Motor neuron (in vitro differentiated cells): ENCODE measurements around the gene TIMM29. TPM values are rescaled to one million over a fixed set of nuclear protein-coding genes. Genes with fewer than 3 reads are reported as not detected.

Experiments
- ATAC-seq, 8 experiments: fragments of 200-7000 bp; cut with Tn5 transposase; replicated peaks in 6 of 8; 2 replicates each; pipeline ENCODE4 v1.8.0; 2021; ENCODE audit warnings: mild to moderate bottlenecking in 8 of 8, moderate library complexity in 8 of 8
- H3K27ac ChIP-seq, 2 donors: fragments of 250-450 bp; sonication (Bioruptor Pico); 2 replicates each; pipeline ENCODE4 v1.9.0; 2021; ENCODE audit warnings: antibody characterized with exemption in 2 of 2, mild to moderate bottlenecking in 2 of 2, moderate library complexity in 1 of 2
- H3K4me1 ChIP-seq, 2 donors: fragments of 250-450 bp; sonication (Bioruptor Pico); replicated peaks in 1 of 2; 2 replicates each; pipeline ENCODE4 v1.6.1; 2021; ENCODE audit warnings: antibody characterized with exemption in 2 of 2, mild to moderate bottlenecking in 2 of 2, moderate library complexity in 1 of 2
- H3K4me3 ChIP-seq, 5 donors: fragments of 250-450 bp; sonication (Bioruptor Pico); 2 replicates each; pipeline ENCODE4 v1.9.0; 2021; ENCODE audit warnings: antibody characterized with exemption in 5 of 5, mild to moderate bottlenecking in 5 of 5, moderate library complexity in 4 of 5
- WGBS, 10 experiments: fragments of 450-650 bp; shearing (Covaris generic); methylation state at CpG; one replicate each; pipeline ENCODE4 v1.0.0; 2022; 5-methylcytosine and 5-hydroxymethylcytosine counted together
- in situ Hi-C, 9 experiments: fragments of 400-800 bp; cut with MboI; loops; one replicate each; pipeline ENCODE4 v1.15.0; 2021; ENCODE audit warnings: low sequenced_read_pairs in 9 of 9, low pct_unique_long_range_greater_than_20kb in 2 of 9; ENCODE audit not compliant: unreplicated experiment in 9 of 9
- total RNA-seq, 8 experiments: library from RNA; unstranded; fragments of 300-600 nt; gene quantifications; 2 replicates each; pipeline versions ENCODE4 v1.2.3 to v1.2.4, GENCODE V29; 2022

The TIMM29 gene
- total RNA-seq, 8 experiments from 2014 or later = 16.9 to 25.5 (median 21.4) TPM

GRCh38 chr19:10895363-10895762 lies 33.2 kb upstream of the TIMM29 start:
- Histone ChIP-seq H3K27ac (no peak overlapping the region), H3K4me3 (no peak overlapping the region), H3K4me1 (peaks cover 43 to 49% of the 10 kb centered on the region in 2 donors)
- 67 to 100% (median 100%) methylated on average over 1 to 4 of the region's 6 CpGs; no CpG with 5 or more reads in 3 of the 10 experiments for WGBS, 10 experiments
- in situ Hi-C loops = no loop called here
- no peak for ATAC-seq

GRCh38 chr19:10895920-10896319 lies 32.7 kb upstream of the TIMM29 start:
- peaks cover 37 to 46% of the 10 kb centered on the region in 2 donors for H3K4me1 ChIP-seq
- no peak for ATAC-seq
- in situ Hi-C loops = no loop called here
- 64 to 100% (median 92%) methylated on average over 1 to 4 of the region's 12 CpGs; no CpG with 5 or more reads in 5 of the 10 experiments for WGBS, 10 experiments
- peak overlapping the region in 1 of 2 donors; percentile 42 for H3K27ac ChIP-seq
- H3K4me3 ChIP-seq = no peak overlapping the region

GRCh38 chr19:10896851-10897526 lies 31.6 kb upstream of the TIMM29 start:
- Histone ChIP-seq H3K4me1 (peaks cover 27 to 35% of the 10 kb centered on the region in 2 donors), H3K4me3 (no peak overlapping the region), H3K27ac (peak overlapping the region in 1 of 2 donors; percentile 42)
- in situ Hi-C loops = no loop called here
- peak in 4 of 8 experiments; percentile 43 to 85 (median 64) for ATAC-seq
- WGBS, 10 experiments = 50 to 90% (median 79%) methylated on average over 1 to 5 of the region's 7 CpGs; no CpG with 5 or more reads in 4 of the 10 experiments

GRCh38 chr19:10898633-10899032 lies 30.0 kb upstream of the TIMM29 start:
- peak in 5 of 8 experiments; percentile 8 to 28 (median 23) for ATAC-seq
- peaks cover 13 to 19% of the 10 kb centered on the region in 2 donors for H3K4me1 ChIP-seq
- no peak overlapping the region for H3K4me3 ChIP-seq
- H3K27ac ChIP-seq = no peak overlapping the region
- in situ Hi-C loops = no loop called here
- 20 to 100% (median 52%) methylated on average over 1 to 4 of the region's 10 CpGs; no CpG with 5 or more reads in 7 of the 10 experiments for WGBS, 10 experiments

GRCh38 chr19:10899151-10899653 lies 29.4 kb upstream of the TIMM29 start:
- H3K4me1 ChIP-seq = peaks cover 7 to 13% of the 10 kb centered on the region in 2 donors
- 70 to 80% methylated on average over 1 to 3 of the region's 10 CpGs; no CpG with 5 or more reads in 8 of the 10 experiments for WGBS, 10 experiments
- peak in 4 of 8 experiments; percentile 10 to 61 (median 19) for ATAC-seq
- in situ Hi-C loops = no loop called here
- H3K27ac ChIP-seq = no peak overlapping the region
- H3K4me3 ChIP-seq = no peak overlapping the region

GRCh38 chr19:10907925-10908324 lies 20.7 kb upstream of the TIMM29 start:
- Histone ChIP-seq H3K27ac (no peak overlapping the region), H3K4me3 (no peak overlapping the region), H3K4me1 (no peaks in the 10 kb centered on the region)
- 80 to 100% (median 92%) methylated on average over 1 to 10 of the region's 14 CpGs; no CpG with 5 or more reads in 6 of the 10 experiments for WGBS, 10 experiments
- in situ Hi-C loops = no loop called here
- ATAC-seq = no peak

GRCh38 chr19:10908380-10908960 lies 20.1 kb upstream of the TIMM29 start:
- Histone ChIP-seq H3K27ac (no peak overlapping the region), H3K4me1 (no peaks in the 10 kb centered on the region), H3K4me3 (no peak overlapping the region)
- WGBS, 10 experiments = 67 to 100% (median 100%) methylated on average over 1 to 6 of the region's 17 CpGs; no CpG with 5 or more reads in 3 of the 10 experiments
- ATAC-seq = no peak
- in situ Hi-C loops = no loop called here

GRCh38 chr19:10911579-10912363 lies 16.8 kb upstream of the TIMM29 start:
- H3K4me1 ChIP-seq = no peaks in the 10 kb centered on the region
- no peak overlapping the region for H3K27ac ChIP-seq
- no peak overlapping the region for H3K4me3 ChIP-seq
- in situ Hi-C loops = no loop called here
- WGBS, 10 experiments = 50 to 100% (median 96%) methylated on average over 1 to 16 of the region's 31 CpGs; no CpG with 5 or more reads in 3 of the 10 experiments
- ATAC-seq = no peak

GRCh38 chr19:10912619-10913018 lies 16.0 kb upstream of the TIMM29 start:
- 88 to 100% (median 97%) methylated on average over 3 to 7 of the region's 18 CpGs; no CpG with 5 or more reads in 6 of the 10 experiments for WGBS, 10 experiments
- no peak overlapping the region for H3K27ac ChIP-seq
- H3K4me1 ChIP-seq = no peaks in the 10 kb centered on the region
- ATAC-seq = no peak
- H3K4me3 ChIP-seq = no peak overlapping the region
- in situ Hi-C loops = no loop called here

- no peak overlapping the region for H3K4me3 ChIP-seq
- 100% methylated on average over 1 of the region's 24 CpGs; no CpG with 5 or more reads in 8 of the 10 experiments for WGBS, 10 experiments
- ATAC-seq = no peak
- no peaks in the 10 kb centered on the region for H3K4me1 ChIP-seq
- H3K27ac ChIP-seq = no peak overlapping the region
- in situ Hi-C loops = no loop called here
Measured at GRCh38 chr19:10913716-10914340, 14.8 kb upstream of the TIMM29 start.

GRCh38 chr19:10915130-10916091 lies 13.2 kb upstream of the TIMM29 start:
- 10 to 100% methylated on average over 1 to 2 of the region's 19 CpGs; no CpG with 5 or more reads in 8 of the 10 experiments for WGBS, 10 experiments

More at GRCh38 chr19:10915130-10916091, 13.2 kb upstream of the TIMM29 start:
- ATAC-seq = peak; percentile 6 to 94 (median 60)
- Histone ChIP-seq H3K4me1 (no peaks in the 10 kb centered on the region), H3K27ac (peak overlapping the region in 1 of 2 donors; percentile 48), H3K4me3 (no peak overlapping the region)
- in situ Hi-C loops = no loop called here
